HL-60 (cell line): ENCODE results near the gene OPN1MW.
"Not testable (repeated sequence)": the region's sequence is repeated elsewhere in the genome, so short reads cannot be mapped to it uniquely, and the experiment has no call there.

ENCODE experiments used
- CTCF ChIP-seq: IDR thresholded peaks from one replicate; pipeline ENCODE4 v1.5.1; 2011; ENCODE audit warnings: low read length, control low read depth, inconsistent platforms; ENCODE audit not compliant: insufficient read depth
- POLR2AphosphoS5 ChIP-seq: IDR thresholded peaks from 2 replicates; pipeline ENCODE4 v1.6.1; 2012; ENCODE audit warnings: low read depth

DNA sequence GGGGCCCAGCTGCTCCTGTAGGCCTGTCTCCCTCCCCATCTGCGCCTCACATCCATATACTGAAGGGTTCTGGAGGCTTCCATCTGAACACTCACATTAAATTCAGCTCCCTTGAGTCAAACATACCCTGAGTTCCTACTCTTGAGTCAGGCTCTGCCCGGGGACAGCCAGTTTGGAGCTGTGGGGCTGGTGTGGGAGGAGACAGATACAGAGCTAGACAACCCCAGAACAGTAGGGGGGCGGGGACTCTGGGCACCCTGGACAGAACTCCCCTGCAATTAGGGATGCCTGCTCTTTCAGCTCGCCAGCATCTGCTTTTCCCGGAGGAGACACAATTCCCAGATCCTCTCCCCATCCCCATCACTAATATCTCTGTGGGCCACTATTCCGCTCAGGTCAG is 31.4 kb upstream of the OPN1MW start:
- TF ChIP-seq POLR2AphosphoS5, CTCF: not testable (repeated sequence)
